MV-4-11 (cell line): ENCODE data around the gene FLT4.

Source experiments
- DNase-seq: peaks from one replicate; lab custom pipeline; 2025; lab: John Stamatoyannopoulos, UW

Gene FLT4

DNA sequence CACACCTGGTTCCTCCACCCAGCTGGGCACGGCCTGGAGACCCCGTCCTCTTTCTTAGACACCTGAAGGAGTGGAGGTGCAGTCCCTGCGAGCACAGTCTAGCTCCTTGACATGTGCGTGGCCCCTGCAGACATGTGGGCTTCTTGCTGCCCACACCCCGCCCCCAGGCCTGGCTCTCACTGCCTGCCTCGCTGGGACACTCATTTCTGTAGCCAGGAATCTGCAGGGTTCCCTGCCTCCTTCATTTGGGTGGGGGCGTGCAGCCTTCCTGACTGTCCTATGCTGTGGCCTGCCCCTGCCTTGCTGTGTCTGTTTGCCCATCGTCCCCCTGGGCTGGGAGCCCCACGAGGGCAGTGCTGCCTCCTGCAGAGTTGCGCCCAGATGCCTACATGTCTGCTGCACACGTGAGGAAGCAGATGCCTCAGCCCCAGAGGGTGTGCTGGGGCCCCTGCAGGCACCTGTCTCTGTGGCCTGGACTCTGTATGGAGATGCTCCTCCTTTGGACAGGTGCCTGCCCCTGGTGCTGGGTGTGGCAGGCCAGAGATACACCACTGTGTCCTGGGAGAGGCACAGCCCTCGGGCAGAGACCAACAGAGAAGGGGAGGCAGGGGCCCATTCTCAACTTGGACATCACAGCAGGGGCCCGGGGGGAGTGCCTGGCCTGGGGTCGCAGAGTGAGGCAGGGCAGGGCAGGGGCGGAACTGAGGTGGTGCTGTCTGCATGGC is 22.6 kb downstream of the FLT4 start:
- DNase-seq: no peak

DNA sequence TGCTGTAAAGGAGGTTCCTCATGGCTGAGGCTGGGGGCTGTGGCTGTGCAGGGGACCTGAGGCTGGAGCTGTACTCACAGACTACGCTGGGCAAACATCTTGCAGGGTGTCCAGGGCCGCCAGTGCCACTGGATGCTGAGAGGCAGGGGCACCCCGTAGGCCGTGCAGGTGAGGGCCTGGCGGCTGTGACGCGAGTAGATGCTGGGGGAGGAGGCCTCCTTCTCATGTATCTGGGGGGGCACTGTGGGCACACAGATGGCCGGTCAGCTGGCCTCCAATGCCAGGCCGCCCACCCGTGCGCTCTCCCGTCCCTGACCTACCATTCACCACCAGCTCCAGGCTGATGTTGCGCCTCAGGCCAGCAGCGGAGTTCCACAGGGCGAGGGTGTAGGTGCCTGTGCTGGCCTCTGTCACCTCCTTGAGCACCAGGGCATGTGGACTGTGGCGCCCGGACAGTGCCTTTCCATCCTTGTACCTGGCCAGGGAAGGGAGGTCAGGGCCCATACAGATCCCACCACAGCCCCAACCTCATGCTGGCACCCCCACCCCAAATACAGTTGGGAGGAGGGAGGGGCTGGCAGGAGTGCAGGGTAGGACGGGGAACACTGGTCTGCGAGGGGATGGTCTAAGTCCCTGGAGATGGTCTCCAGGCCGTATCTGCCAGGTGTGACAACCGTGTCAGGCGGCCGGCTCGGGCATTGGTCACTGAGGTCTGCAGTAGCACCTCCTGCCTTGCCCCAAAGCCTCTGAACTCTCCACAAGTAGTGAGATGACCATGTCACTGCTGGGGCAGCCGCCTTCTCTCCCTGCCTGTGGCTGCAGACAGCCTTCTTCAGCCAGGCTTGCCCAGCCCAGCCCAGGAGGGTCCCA is 23.4 kb downstream of the FLT4 start:
- no peak for DNase-seq

DNA sequence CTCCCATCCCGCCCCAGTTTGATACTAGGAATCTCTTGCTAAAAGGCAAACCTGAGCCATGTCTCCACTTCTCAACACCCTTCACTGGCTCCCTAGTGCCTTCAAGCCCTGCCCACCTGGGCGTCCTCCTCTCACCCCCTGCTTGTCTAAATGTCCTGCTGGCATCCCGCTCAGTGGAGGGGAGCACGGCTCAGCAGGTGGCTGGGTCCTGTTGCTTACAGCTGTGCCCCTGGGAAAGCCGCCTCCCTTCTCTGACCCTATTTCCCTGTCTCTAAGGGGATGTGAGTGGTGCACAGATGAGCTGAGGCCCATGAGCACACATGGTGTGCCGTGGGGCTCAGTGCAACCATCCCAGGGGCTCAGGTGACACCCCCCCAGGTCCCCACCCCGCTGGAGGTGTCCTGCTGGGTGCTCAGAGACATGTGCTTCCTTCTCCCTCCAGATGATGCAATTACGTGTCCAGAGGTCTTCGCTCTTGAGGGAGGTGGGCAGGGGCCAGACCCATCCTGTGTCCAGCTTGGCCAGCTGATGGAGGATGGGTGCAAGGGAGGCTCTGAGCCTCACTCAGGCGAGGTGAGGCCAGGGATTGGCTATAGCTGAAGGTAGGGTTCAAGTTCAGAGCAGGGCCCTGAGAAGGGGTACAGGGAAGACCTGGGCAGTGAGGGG is 24.1 kb downstream of the FLT4 start:
- DNase-seq: no peak

DNA sequence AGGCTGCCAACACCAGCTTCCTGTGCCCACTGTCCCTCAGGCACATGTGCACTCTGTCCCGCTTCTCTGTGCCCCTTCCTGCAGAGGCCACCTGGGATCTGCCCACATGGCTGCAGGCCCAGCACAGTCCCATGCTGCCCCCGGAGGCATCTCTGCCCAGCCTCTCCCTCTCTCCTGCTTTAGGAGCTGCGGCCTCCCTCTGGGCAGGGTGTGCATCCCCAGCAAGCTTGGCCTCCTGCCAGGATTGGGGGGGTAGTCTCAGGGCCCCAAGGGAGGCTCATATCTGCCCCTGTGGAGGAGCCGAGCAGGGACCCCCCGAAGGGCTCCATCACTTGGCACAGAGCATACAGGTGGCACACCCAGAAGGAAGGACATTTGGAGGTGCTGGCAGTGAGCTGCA is 24.8 kb downstream of the FLT4 start:
- DNase-seq: no peak

DNA sequence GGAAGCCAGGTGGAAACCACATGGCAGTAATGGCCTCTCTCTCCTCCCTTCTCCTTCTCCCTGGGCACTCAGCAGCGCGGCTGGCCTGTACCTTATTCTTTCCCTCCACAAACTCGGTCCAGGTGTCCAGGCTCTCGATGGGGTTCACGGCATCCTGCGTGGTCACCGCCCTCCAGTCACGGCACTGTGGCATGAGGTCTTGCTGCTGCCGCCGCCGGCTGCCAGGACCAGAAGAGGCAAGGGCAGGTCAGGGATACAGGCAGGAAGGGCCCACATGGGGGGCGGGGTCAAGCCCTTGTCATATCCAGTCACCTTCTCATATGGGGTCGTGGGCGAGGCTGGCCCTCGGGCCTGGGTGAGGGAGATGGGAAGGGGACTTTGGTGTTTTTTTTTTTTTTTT is 25.6 kb downstream of the FLT4 start:
- DNase-seq: no peak

DNA sequence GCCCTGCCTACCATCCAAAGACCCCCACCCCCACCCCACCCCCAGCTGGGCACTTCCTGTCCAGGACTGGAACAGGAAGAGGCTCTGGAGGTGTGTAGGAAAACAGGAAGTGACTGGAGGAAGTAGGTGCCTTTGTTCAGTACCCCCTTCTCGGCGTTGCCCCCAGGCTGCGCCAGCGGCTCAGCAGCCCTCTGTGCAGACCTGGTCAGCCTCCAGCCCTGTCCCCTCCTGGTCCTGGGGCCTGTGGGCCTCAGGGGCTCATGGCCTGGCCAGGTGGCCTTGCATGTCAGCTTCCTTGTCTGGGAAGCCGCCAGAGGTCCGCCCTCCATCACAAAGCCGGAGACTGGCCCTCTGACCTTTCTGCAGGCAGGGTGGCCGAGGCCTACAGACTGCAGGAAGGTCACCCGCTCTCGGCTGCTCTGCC is 26.0 kb downstream of the FLT4 start:
- DNase-seq: no peak

DNA sequence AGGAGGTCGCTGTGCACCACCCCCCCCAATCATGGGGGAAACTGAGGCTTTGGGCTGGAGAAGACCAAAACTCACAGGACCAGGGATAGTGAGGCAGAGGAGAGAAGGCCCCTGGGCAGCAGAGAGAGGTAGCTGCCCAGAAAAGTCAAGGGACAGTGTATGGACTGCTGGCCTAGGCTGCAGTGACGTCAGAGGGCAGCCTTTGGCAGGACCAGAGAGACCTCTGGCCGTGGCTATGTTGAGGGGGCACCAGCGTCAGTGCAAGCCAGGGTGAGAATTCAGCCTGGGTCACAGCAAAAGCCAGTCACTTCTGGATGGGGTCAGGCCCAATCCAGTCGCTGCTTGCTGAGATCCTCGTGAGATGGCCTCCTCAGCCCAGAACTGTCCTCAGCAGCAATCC is 26.5 kb downstream of the FLT4 start:
- no peak for DNase-seq

DNA sequence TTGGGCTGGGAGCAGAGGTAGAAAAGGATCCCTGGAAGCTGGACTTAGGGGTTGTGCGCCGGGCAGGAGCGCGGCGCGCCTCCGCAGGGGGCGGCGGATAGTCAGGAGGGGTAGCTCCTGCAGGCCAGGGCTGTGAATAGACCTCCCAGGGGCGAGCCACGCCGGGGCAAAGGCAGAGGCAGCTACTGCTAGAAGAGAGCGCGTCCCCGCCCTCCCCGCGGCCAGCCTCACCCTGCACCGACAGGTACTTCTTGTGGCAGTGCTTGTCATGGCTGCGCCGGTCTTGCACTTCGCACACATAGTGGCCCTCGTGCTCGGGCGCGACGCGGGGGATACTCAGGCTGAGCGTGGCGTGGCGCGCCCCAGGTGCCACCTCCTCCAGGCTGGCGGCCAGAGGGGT is 28.1 kb downstream of the FLT4 start:
- no peak for DNase-seq

DNA sequence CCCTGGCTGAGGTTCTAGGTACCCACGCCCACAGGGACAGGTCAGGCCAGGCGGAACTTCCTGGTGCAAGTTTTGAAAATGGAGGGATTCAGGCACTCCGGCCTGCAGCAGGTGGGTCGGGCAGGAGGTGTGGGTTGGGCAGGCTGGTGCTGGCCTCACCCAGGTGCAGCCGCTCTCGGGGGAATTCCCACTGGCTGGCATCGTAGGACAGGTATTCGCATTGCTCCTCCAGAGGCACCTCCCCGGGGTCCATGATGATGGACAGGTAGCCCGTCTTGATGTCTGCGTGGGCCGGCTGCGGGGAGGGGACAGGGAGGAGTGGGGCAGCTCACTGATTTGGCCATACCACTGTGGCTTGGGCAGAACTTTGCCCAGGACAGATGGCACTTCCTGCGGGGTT is 29.4 kb downstream of the FLT4 start:
- DNase-seq: no peak

DNA sequence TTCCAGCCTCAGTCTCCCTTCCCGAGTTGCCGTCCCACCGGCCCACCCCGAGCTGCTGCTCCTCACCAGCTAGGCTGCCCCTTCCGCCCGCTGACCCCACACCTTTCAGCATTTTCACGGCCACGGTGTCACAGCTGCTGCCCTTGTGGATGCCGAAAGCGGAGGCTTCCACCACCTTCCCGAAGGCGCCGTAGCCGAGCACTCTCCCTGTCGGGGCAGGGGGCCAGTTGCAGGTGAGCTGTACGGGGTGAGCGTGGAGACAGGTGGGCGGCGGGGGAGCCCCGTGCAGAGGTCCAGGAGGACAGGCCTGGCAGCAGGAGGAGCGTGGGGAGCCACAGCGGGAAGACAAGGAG is 29.9 kb downstream of the FLT4 start:
- DNase-seq: no peak

DNA sequence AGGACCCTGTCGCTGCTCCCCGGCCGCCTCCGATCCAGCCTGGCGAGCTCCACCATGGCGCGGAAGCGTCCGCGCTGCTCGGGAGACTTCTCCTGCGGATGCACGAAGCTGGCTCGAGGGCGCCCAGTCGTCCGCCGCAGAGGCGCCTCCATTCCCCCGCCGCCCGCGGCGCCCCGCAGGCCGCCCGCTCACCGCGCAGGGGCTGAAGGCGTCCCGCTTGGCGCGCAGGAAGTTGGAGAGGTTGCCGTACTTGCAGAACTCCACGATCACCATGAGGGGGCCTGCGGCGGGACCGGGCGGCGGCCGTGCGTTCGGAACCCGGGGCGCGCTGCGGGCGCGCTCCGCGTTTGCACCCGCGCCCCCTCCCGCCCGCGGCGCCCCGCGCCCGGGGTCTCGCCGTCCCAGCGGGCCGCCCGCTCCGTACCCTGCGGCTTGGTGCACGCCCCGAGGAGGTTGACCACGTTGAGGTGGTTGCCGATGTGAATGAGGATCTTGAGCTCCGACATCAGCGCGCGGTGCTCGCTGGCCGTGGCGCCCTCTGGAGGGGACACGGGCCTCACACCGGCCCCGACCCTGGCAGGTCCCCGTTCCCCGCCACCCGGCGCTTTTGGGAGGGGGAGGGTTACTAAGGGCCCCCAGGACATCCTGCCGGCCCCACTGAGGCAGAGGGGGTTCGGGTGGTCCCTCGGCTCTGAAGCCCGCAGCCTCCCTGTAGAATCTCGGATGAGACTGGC is 30.4 kb downstream of the FLT4 start:
- no peak for DNase-seq

DNA sequence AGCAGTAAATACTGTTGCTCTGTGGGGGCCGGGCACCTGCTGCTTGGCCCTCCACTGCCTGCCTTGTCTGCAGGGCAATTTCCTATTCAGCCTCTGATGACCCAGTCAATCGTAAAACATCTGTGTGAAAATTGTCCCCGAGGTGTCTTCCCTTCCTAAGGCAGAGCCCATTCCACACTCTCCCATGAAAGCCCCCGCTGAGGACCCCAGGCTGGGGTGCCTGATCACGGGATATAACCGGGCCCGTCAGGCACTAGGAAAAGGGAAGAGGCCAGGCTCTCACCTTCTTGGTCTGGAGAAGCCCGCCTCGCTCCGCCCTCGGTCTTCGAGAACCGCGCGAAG is 30.9 kb downstream of the FLT4 start:
- no peak for DNase-seq

DNA sequence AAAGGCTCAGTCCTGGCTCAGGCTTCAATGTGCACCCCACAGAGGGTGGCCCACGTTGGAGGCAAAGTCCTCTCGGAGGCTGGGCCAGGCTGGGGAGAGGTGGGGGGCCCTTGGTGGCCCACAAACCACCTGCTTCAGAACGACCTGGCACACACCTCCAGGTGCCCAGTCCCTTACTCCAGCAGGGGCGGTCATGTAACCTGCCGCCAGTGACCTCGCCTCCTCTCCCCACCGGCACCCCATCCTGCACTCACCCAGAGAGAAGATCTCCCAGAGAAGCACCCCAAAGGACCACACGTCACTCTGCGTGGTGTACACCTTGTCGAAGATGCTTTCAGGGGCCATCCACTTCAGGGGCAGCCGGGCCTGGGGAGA is 35.6 kb downstream of the FLT4 start:
- no peak for DNase-seq

DNA sequence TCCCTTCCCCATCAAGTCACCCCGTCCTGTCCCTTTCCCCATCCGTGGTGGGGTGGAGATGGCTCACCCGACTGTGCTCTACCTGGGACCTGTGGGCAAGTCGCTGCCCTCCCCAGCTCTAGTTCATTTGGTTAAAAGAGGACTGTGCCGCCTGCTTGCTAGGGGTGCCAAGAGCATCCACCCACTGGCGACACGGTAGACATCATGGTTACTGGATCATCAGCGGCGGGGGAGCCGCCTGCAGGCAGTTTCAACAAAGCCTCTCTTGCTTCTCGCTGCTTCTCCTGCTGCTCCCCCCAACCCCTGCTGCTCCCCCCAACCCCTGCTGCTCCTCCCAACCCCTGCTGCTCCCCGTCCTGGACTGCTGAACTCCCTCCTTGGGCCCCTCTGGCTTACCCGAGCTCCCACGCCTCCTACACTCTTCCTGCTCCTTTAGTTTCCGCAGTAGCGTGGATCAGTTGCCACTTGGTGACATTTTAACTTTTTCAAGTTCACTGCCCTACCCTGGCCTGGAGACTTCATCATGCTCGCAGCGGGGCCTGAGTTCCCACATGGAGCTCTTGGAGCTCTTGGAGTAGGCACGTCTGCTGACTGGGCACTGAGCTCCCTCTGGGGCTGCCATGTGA is 36.1 kb downstream of the FLT4 start:
- no peak for DNase-seq

DNA sequence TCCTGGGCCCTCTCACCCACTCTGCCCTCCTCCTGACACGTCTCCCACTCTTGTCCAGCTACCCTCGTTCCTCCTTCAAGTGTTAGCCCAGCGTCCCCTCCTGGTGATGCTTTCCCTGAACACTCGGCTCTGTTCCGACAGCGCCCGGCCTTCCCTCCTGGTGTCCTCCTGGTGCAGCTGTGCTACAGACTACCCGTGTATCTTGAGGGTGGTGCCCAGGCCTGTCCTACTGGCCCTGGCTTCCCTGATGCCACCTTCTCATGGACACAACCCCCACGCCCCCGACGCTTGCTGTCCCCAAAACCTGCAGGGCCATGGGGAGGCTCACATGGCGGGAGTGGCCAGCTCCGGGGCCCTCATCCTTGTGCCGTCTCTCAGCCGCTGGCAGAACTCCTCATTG is 36.7 kb downstream of the FLT4 start:
- DNase-seq: no peak

DNA sequence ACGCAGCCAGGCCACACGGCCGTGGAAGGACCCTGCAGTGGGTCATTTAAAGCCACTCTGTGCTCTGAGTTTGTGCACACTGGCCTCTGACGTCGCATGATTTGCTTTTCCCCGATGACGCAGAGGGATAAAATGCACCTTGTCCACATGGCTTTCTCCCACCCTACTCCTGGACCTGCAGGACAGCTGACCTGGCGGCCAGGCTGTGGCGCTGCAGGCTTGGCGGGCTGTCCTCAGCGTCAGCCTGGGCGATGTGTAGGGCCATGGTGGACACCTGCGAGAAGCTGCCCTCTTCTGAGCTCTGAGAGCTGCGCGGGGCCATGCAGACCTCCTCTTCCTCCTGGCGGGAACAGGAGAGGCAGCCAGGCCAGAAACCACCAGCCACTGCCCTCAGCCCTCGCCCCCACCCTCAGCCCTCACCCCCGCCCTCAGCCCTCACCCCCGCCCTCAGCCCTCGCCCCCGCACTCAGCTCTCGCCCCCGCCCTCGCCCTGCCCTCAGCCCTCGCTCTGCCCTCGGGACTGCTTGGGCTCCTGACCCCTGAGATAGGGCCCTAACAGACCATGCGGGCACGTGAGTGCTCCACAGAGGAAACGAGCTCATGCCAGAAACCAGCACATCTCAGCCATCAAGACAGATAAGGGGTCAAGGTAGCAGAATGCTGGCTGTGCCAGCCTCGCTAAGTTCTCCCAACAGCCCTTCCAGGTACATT is 38.1 kb downstream of the FLT4 start:
- DNase-seq: no peak

DNA sequence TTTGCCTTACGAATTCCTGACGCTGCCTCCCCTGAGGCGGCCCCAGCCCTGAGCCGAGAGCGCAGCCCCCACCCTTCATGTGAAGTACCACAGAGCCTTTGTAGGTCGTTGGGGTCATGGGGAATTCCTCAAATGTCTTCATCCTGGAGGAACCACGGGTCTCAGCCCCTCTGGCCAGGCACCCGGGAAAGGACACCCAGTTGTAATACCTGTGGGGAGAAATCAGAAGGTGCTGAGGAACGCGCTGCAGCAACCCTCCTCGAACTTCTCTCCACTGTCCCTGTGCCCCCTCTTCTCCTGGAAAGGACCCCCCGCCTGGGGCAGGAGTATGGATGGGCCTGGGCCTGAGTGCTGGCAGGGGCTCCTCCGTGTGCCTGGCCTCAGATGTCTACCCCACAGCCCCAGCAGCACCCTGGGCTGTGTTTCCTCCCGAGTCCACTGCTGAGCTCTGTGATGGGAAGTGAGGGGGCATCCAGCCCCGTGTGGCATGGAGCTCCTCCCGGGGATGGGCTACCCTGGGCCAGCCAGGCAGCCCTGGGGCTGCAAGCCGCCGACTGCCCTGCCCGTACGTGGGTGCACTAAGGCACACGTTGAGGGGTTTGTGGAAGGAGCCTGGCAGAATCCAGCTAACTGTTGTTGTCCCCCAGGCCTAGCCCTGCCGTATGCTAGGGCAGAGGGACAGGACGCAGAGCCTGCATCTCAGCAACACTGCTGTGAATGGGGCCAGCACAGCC is 39.4 kb downstream of the FLT4 start:
- DNase-seq: no peak

DNA sequence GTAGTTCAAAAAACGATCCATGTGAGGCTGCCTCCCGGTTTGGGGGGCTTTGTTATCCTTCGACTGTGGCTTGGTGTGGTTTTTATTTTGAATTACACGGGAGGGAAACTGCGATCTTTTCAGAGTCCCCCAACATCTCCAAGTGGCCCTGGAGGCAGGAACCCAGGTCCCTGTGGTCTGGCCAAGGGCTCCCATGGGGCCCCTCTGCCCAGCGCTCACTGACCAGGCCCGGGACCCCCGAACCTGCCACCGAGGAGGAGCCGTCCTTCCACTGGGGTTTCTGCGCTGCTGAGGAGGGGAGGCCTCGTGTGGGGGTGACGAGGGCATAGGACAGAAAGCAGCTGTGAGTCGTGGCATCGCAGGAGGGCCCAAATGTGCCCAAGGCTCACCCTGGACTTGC is 40.0 kb downstream of the FLT4 start:
- no peak for DNase-seq

DNA sequence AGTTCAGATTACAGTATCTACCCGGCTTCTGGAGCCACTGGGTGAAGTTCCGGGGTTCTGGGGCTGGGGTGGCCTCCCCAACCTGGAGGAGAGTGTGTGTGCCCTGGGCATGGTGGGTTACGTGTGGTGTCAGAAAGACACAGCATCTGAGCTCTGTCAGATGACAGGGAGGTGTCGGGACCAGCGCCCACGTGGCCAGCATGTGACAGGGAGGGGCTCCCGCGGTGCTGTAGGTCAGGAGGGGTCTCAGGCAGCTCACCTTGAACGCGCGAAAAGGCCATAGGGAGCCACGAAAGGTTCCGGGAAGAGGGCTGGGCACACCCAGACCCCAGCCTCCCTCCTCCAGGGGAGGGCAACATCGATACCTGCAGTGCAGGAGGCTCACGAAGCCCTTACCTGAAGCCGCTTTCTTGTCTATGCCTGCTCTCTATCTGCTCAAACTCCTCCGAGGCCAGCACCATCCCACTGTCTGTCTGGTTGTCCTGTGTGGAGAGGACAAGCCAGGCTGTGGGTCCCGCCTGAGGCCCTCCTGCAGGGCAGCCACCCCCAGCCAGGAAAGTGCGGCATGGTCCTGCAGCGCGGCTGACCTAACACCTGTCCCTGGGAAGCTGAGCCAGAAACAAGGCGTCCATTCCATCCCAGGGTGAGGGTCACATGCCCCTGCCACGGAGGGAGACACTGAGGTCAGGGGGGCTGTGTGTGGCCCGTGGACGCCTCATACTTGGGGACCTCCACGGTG is 40.7 kb downstream of the FLT4 start:
- DNase-seq: no peak
